ENCODE results near the gene POM121C.
"Not testable (repeated sequence)": the region's sequence is repeated elsewhere in the genome, so short reads cannot be mapped to it uniquely, and the experiment has no call there.

The POM121C gene

DNA sequence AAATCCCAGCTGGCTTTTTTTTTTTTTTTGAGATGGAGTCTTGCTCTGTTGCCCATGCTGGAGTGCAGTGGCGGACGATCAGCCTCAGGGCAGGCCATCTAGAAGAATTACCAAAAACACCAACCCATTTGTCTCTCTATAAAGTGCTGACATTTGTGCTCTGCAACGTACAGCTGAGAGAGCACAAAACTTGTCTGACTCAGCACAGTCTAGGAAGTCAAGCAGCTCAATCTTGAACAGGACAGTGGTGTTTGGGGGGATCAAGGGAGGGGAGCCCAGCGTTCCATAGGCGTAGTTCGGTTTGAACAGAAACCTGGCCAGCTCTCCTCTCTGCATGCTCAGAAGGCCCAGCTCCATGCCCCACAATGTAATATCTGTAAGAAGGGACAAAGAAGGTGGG is 92.9 kb downstream of the POM121C start:
- DNase-seq (ENCODE audit: low read depth), result not testable (repeated sequence)

DNA sequence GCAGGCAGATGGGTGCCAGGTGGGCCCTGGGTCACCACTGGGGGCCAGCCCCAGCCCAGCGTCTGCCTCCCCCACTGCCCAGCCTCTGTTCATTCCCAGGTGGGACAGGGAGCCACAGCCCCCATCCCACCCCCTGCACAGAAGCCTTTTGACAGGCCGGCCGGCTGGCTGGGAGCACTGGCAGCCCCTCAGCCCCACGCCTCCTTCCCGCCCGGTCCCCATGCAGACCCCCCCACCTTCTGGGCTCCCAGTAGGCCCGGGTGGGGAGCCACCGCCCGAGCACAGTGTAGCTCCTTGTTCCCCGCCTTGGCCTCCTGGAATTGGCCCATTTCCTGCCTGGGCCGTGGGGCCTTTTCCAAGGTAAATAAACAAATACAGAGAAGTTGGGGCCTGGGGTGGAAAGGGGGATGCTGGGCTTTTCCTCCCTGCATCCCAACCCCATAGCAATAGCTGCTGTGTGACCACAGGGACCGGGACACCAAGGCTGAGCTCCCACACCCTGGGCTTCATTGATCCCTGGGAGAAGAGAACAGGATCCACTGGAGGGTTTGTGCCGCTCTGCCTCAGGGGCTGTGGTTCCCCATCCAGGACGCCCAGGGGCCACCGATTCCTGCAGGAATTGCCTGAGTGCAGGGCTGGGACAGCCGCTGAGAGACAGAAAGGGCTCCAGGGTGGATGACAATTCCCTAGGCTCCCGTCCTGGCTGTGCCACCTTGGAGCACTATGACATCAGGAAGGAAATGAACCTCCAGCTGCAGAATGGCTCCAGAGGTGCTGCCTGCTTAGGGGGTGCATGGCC is 111.4 kb downstream of the POM121C start:
- not testable (repeated sequence) for DNase-seq (ENCODE audit: low read depth)

GRCh38 chr7:75374144-75374518 is 112.0 kb downstream of the POM121C start:
- not testable (repeated sequence) for DNase-seq (ENCODE audit: low read depth)

DNA sequence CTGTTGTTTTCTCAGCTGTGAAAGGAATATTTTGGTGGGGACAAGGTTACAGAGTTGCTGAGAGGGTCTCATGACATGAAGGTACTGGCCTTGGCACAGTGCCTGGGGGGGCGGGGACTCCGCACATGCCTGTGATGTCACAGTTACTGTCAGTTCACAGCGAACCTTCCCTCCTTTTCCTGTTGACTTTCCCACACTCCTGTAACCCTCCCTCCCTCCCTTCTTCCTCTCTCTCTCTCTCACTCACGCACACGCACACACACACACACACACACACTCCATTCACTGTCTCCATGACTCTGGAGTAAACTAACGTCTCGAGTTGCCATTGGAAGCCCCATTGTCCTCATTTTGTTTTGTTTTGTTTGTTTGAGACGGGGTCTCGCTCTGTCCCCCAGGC is 118.8 kb downstream of the POM121C start:
- not testable (repeated sequence) for DNase-seq (ENCODE audit: low read depth)

Measured in activated T-cell treated with anti-CD3 and anti-CD28 coated beads for 48 hours (primary cell).